K562 (cell line): ENCODE measurements around the gene RFPL4A. TPM values are rescaled to one million over a fixed set of nuclear protein-coding genes. Genes with fewer than 3 reads are reported as not detected.

Source experiments
- EHMT2 ChIP-seq: fragments of 450-650 bp; IDR thresholded peaks from 2 replicates; pipeline ENCODE4 v1.6.1; 2018; ENCODE audit warnings: antibody characterized with exemption
- FOS ChIP-seq: IDR thresholded peaks from 3 replicates; pipeline ENCODE4 v1.6.1; 2011; ENCODE audit not compliant: insufficient read length; ENCODE audit errors: extremely low read depth
- HDGF ChIP-seq: fragments of 450-650 bp; IDR thresholded peaks from 2 replicates; pipeline ENCODE4 v1.6.1; 2016
- NFYB ChIP-seq: IDR thresholded peaks from 2 replicates; pipeline ENCODE4 v1.6.1; 2011; ENCODE audit warnings: mild to moderate bottlenecking, moderate library complexity; ENCODE audit not compliant: insufficient read length; ENCODE audit errors: extremely low read depth
- PBX2 ChIP-seq, 2 experiments: IDR thresholded peaks in 1 of 2; conservative IDR thresholded peaks in 1 of 2; 2 replicates each; pipeline ENCODE4 v1.6.1; 2016; ENCODE audit warnings: low read depth in 2 of 2, mild to moderate bottlenecking in 1 of 2, missing compliant biosample characterization in 1 of 2, missing genetic modification characterization in 1 of 2, moderate library complexity in 1 of 2
- RAD51 ChIP-seq: fragments of 450-650 bp; IDR thresholded peaks from 2 replicates; pipeline ENCODE4 v1.7.1; 2016; ENCODE audit warnings: low read depth, mild to moderate bottlenecking, borderline replicate concordance
- SPI1 ChIP-seq: IDR thresholded peaks from 2 replicates; pipeline ENCODE4 v1.6.1; 2011; ENCODE audit warnings: low read depth, low read length, control low read depth, borderline replicate concordance
- ZKSCAN1 ChIP-seq: fragments of 150-350 bp; IDR thresholded peaks from 2 replicates; pipeline ENCODE4 v1.6.1; 2016; ENCODE audit warnings: low read depth, low read length
- ZNF436 ChIP-seq: fragments of 250-450, 450-650 bp; sonication (Bioruptor Pico); formaldehyde crosslinking; IDR thresholded peaks from 2 replicates; pipeline ENCODE4 v1.7.0; 2020; ENCODE audit warnings: mild to moderate bottlenecking
- polyA plus RNA-seq, 8 experiments: library from polyadenylated mRNA; depleted of rRNA in 4 of 8; stranded (reverse) in 5 of 8; unstranded in 3 of 8; fragments of >200 nt; fragmentation: Nextera tagmentation in 2 of 8; fragmentation: Illumina TruSeq in 1 of 8; extraction: Ambion mirVana in 2 of 8; extraction: Trizol in 1 of 8; gene quantifications; 2 replicates each; pipeline versions ENCODE4 v1.2.1 to v1.2.3, GENCODE V29; 2011 to 2014; ENCODE audit warnings: inconsistent platforms in 1 of 8, missing spikeins in 1 of 8
- total RNA-seq, 7 experiments: library from RNA; depleted of rRNA in 6 of 7; stranded (reverse); fragments of >200 nt in 6 of 7; fragmentation: Illumina TruSeq in 2 of 7; extraction: Trizol in 2 of 7; gene quantifications; 2 replicates each; pipeline versions ENCODE4 v1.2.1 to v1.2.3, GENCODE V29; 2011 to 2021; ENCODE audit warnings: low replicate concordance in 1 of 7
- TF ChIP-seq, protein P1 (sequence below): fragments of 450-650 bp; IDR thresholded peaks from 2 replicates; pipeline ENCODE4 v1.6.1; 2018; ENCODE audit warnings: mild to moderate bottlenecking, low read depth; ENCODE audit not compliant: partially characterized antibody
- TF ChIP-seq, protein P2 (sequence below): fragments of 200-600 bp; sonication (generic); IDR thresholded peaks from one replicate; pipeline ENCODE4 v1.6.1; 2012; ENCODE audit warnings: mild to moderate bottlenecking, low read depth, low read length, inconsistent platforms

RFPL4A gene
- total and polyA plus RNA-seq, 9 of the 15 experiments (the other 6 are each of a cell fraction or from before 2014, with no cell fraction given) = 0.13 to 1.1 (median 0.23) TPM; not detected in 1

- no peak for TF ChIP-seq PBX2 (CRISPR knock-in tag; IDR thresholded peaks at IDR 0.05; ENCODE audit: low read depth)
- no peak for TF ChIP-seq PBX2 (tag; conservative IDR thresholded peaks at IDR 0.05; ENCODE audit: low read depth)
- TF ChIP-seq FOS = no peak
- TF ChIP-seq, protein P1, sequence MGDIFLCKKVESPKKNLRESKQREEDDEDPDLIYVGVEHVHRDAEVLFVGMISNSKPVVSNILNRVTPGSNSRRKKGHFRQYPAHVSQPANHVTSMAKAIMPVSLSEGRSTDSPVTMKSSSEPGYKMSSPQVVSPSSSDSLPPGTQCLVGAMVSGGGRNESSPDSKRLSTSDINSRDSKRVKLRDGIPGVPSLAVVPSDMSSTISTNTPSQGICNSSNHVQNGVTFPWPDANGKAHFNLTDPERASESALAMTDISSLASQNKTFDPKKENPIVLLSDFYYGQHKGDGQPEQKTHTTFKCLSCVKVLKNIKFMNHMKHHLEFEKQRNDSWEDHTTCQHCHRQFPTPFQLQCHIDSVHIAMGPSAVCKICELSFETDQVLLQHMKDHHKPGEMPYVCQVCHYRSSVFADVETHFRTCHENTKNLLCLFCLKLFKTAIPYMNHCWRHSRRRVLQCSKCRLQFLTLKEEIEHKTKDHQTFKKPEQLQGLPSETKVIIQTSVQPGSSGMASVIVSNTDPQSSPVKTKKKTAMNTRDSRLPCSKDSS = no peak
- TF ChIP-seq, protein P2, sequence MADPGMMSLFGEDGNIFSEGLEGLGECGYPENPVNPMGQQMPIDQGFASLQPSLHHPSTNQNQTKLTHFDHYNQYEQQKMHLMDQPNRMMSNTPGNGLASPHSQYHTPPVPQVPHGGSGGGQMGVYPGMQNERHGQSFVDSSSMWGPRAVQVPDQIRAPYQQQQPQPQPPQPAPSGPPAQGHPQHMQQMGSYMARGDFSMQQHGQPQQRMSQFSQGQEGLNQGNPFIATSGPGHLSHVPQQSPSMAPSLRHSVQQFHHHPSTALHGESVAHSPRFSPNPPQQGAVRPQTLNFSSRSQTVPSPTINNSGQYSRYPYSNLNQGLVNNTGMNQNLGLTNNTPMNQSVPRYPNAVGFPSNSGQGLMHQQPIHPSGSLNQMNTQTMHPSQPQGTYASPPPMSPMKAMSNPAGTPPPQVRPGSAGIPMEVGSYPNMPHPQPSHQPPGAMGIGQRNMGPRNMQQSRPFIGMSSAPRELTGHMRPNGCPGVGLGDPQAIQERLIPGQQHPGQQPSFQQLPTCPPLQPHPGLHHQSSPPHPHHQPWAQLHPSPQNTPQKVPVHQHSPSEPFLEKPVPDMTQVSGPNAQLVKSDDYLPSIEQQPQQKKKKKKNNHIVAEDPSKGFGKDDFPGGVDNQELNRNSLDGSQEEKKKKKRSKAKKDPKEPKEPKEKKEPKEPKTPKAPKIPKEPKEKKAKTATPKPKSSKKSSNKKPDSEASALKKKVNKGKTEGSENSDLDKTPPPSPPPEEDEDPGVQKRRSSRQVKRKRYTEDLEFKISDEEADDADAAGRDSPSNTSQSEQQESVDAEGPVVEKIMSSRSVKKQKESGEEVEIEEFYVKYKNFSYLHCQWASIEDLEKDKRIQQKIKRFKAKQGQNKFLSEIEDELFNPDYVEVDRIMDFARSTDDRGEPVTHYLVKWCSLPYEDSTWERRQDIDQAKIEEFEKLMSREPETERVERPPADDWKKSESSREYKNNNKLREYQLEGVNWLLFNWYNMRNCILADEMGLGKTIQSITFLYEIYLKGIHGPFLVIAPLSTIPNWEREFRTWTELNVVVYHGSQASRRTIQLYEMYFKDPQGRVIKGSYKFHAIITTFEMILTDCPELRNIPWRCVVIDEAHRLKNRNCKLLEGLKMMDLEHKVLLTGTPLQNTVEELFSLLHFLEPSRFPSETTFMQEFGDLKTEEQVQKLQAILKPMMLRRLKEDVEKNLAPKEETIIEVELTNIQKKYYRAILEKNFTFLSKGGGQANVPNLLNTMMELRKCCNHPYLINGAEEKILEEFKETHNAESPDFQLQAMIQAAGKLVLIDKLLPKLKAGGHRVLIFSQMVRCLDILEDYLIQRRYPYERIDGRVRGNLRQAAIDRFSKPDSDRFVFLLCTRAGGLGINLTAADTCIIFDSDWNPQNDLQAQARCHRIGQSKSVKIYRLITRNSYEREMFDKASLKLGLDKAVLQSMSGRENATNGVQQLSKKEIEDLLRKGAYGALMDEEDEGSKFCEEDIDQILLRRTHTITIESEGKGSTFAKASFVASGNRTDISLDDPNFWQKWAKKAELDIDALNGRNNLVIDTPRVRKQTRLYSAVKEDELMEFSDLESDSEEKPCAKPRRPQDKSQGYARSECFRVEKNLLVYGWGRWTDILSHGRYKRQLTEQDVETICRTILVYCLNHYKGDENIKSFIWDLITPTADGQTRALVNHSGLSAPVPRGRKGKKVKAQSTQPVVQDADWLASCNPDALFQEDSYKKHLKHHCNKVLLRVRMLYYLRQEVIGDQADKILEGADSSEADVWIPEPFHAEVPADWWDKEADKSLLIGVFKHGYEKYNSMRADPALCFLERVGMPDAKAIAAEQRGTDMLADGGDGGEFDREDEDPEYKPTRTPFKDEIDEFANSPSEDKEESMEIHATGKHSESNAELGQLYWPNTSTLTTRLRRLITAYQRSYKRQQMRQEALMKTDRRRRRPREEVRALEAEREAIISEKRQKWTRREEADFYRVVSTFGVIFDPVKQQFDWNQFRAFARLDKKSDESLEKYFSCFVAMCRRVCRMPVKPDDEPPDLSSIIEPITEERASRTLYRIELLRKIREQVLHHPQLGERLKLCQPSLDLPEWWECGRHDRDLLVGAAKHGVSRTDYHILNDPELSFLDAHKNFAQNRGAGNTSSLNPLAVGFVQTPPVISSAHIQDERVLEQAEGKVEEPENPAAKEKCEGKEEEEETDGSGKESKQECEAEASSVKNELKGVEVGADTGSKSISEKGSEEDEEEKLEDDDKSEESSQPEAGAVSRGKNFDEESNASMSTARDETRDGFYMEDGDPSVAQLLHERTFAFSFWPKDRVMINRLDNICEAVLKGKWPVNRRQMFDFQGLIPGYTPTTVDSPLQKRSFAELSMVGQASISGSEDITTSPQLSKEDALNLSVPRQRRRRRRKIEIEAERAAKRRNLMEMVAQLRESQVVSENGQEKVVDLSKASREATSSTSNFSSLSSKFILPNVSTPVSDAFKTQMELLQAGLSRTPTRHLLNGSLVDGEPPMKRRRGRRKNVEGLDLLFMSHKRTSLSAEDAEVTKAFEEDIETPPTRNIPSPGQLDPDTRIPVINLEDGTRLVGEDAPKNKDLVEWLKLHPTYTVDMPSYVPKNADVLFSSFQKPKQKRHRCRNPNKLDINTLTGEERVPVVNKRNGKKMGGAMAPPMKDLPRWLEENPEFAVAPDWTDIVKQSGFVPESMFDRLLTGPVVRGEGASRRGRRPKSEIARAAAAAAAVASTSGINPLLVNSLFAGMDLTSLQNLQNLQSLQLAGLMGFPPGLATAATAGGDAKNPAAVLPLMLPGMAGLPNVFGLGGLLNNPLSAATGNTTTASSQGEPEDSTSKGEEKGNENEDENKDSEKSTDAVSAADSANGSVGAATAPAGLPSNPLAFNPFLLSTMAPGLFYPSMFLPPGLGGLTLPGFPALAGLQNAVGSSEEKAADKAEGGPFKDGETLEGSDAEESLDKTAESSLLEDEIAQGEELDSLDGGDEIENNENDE = no peak
- no peak for TF ChIP-seq ZNF436 (CRISPR knock-in tag)
- no peak for TF ChIP-seq NFYB
- no peak for TF ChIP-seq HDGF
- TF ChIP-seq EHMT2 = peak; percentile 80
- peak; percentile 86 for TF ChIP-seq RAD51
- TF ChIP-seq ZKSCAN1 = no peak
- TF ChIP-seq SPI1 = no peak
Observed at GRCh38 chr19:55809381-55810058, 50.6 kb downstream of the RFPL4A start (continued).
